Measurements from ENCODE around the gene ERMAP. TPM values are rescaled to one million over a fixed set of nuclear protein-coding genes. Genes with fewer than 3 reads are reported as not detected.

Gene ERMAP
- total RNA-seq, 1 donor, result 21.7 TPM

DNA sequence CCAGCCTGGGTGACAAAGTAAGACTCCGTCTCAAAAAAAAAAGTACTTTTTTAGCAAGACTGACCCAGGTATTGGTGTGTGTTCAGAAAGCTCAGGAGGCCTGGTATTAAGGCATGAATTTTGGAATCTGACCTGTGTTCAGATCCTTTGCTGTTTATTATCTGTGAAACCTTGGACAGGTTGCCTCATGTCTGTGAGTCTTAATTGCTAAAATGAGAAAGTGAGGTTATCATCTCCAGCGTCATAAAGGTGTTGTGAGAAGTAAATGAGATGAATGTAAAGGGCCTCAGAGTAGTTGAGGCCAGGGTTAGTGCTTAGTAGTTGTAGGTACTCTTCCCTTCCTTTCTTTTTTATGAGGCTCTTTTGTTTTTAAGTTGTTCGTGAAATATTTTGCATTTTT, 47.1 kb upstream of the ERMAP start:
- TF ChIP-seq, protein P1, sequence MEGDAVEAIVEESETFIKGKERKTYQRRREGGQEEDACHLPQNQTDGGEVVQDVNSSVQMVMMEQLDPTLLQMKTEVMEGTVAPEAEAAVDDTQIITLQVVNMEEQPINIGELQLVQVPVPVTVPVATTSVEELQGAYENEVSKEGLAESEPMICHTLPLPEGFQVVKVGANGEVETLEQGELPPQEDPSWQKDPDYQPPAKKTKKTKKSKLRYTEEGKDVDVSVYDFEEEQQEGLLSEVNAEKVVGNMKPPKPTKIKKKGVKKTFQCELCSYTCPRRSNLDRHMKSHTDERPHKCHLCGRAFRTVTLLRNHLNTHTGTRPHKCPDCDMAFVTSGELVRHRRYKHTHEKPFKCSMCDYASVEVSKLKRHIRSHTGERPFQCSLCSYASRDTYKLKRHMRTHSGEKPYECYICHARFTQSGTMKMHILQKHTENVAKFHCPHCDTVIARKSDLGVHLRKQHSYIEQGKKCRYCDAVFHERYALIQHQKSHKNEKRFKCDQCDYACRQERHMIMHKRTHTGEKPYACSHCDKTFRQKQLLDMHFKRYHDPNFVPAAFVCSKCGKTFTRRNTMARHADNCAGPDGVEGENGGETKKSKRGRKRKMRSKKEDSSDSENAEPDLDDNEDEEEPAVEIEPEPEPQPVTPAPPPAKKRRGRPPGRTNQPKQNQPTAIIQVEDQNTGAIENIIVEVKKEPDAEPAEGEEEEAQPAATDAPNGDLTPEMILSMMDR (IDR thresholded peaks at IDR 0.05; ENCODE audit: extremely low read depth, low read depth, low read length), result no peak
- Histone ChIP-seq H3K9me3 (ENCODE audit: low read depth, low read length) (no peaks in the 10 kb centered on the region), H4K20me1 (ENCODE audit: insufficient read depth, low read length) (peaks cover 11% of the 10 kb centered on the region), H3K4me1 (ENCODE audit: insufficient read depth, low read length) (peaks cover 12% of the 10 kb centered on the region), H3K79me2 (ENCODE audit: insufficient read depth, low read length) (peaks cover 77% of the 10 kb centered on the region), H3K27me3 (ENCODE audit: insufficient read depth, low read length) (no peaks in the 10 kb centered on the region), H3K27ac (ENCODE audit: low read depth, low read length) (no peak overlapping the region), H3K4me3 (ENCODE audit: insufficient read depth, low read length) (no peak overlapping the region), H3K4me2 (ENCODE audit: insufficient read depth, low read length) (no peak overlapping the region), H2AFZ (ENCODE audit: low read length) (no peak overlapping the region), H3K36me3 (ENCODE audit: insufficient read depth, low read length) (peaks cover 11% of the 10 kb centered on the region)
- no peak for DNase-seq (ENCODE audit: insufficient read length, low spot score, missing footprints)

- Histone ChIP-seq H2AFZ (ENCODE audit: low read length) (no peak overlapping the region), H3K4me1 (ENCODE audit: insufficient read depth, low read length) (peaks cover under 1% of the 10 kb centered on the region), H4K20me1 (ENCODE audit: insufficient read depth, low read length) (peaks cover 13% of the 10 kb centered on the region), H3K4me3 (ENCODE audit: insufficient read depth, low read length) (no peak overlapping the region), H3K79me2 (ENCODE audit: insufficient read depth, low read length) (peaks cover 43% of the 10 kb centered on the region), H3K36me3 (ENCODE audit: insufficient read depth, low read length) (peaks cover 35% of the 10 kb centered on the region), H3K27ac (ENCODE audit: low read depth, low read length) (no peak overlapping the region), H3K27me3 (ENCODE audit: insufficient read depth, low read length) (no peaks in the 10 kb centered on the region), H3K4me2 (ENCODE audit: insufficient read depth, low read length) (no peak overlapping the region), H3K9me3 (ENCODE audit: low read depth, low read length) (no peaks in the 10 kb centered on the region)
- TF ChIP-seq, protein P1 (IDR thresholded peaks at IDR 0.05; ENCODE audit: extremely low read depth, low read depth, low read length), result no peak
- no peak for DNase-seq (ENCODE audit: insufficient read length, low spot score, missing footprints)
Observed at GRCh38 chr1:42773420-42773819, 43.5 kb upstream of the ERMAP start.

DNA sequence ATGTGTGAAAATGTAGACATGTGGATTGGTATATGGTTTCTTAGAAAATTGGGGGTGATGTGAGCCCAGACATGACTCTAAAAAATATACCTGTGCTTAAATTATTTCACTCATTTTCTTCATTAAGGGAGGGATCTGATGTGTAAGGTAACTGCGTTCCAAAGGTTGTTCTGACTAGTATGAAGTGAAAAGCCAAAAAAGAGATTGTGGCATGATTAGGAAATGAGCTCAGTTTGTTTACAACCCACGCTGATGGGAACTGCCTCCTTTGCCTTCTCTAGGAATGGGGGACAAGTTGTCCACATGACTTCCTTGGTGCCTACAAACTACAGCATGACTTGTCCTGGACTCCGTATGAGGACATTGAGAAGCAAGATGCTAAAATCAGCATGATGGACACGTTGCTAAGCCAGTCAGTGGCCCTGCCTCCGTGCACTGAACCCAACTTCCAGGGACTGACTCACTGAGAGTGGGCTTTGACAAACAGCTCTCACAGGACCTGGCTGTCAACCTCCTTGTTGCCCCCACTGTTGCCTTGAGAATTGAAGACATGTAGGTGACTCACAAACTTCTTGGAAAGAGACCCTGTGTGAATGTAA, 41.9 kb upstream of the ERMAP start:
- no peak for DNase-seq (ENCODE audit: insufficient read length, low spot score, missing footprints)
- no peaks in the 10 kb centered on the region for H3K27me3 ChIP-seq (ENCODE audit: insufficient read depth, low read length)
- no peak overlapping the region for H2AFZ ChIP-seq (ENCODE audit: low read length)
- no peak overlapping the region for H3K4me2 ChIP-seq (ENCODE audit: insufficient read depth, low read length)
- H4K20me1 ChIP-seq (ENCODE audit: insufficient read depth, low read length), result peaks cover 13% of the 10 kb centered on the region
- no peak overlapping the region for H3K27ac ChIP-seq (ENCODE audit: low read depth, low read length)
- TF ChIP-seq, protein P1 (IDR thresholded peaks at IDR 0.05; ENCODE audit: extremely low read depth, low read depth, low read length), result no peak
- peaks cover 27% of the 10 kb centered on the region for H3K79me2 ChIP-seq (ENCODE audit: insufficient read depth, low read length)
- H3K4me1 ChIP-seq (ENCODE audit: insufficient read depth, low read length), result no peaks in the 10 kb centered on the region
- H3K4me3 ChIP-seq (ENCODE audit: insufficient read depth, low read length), result no peak overlapping the region
- no peaks in the 10 kb centered on the region for H3K9me3 ChIP-seq (ENCODE audit: low read depth, low read length)
- peaks cover 40% of the 10 kb centered on the region for H3K36me3 ChIP-seq (ENCODE audit: insufficient read depth, low read length)

- Histone ChIP-seq H4K20me1 (ENCODE audit: insufficient read depth, low read length) (peaks cover 13% of the 10 kb centered on the region), H3K4me2 (ENCODE audit: insufficient read depth, low read length) (no peak overlapping the region)
- TF ChIP-seq, protein P1 (IDR thresholded peaks at IDR 0.05; ENCODE audit: extremely low read depth, low read depth, low read length), result no peak
Observed at GRCh38 chr1:42776502-42776901, 40.4 kb upstream of the ERMAP start.

More at GRCh38 chr1:42776502-42776901, 40.4 kb upstream of the ERMAP start:
- H3K27ac ChIP-seq (ENCODE audit: low read depth, low read length), result no peak overlapping the region
- H2AFZ ChIP-seq (ENCODE audit: low read length), result no peak overlapping the region
- no peak for DNase-seq (ENCODE audit: insufficient read length, low spot score, missing footprints)
- H3K79me2 ChIP-seq (ENCODE audit: insufficient read depth, low read length), result peaks cover 14% of the 10 kb centered on the region
- no peaks in the 10 kb centered on the region for H3K4me1 ChIP-seq (ENCODE audit: insufficient read depth, low read length)
- H3K27me3 ChIP-seq (ENCODE audit: insufficient read depth, low read length), result no peaks in the 10 kb centered on the region
- no peak overlapping the region for H3K4me3 ChIP-seq (ENCODE audit: insufficient read depth, low read length)
- H3K9me3 ChIP-seq (ENCODE audit: low read depth, low read length), result no peaks in the 10 kb centered on the region
- H3K36me3 ChIP-seq (ENCODE audit: insufficient read depth, low read length), result peaks cover 47% of the 10 kb centered on the region

All from osteoblast (primary cell).